AG09319 (cell line): ENCODE measurements around the gene ADGRL1.

Experiments used
- DNase-seq: peaks from one replicate; pipeline ENCODE4 v3.0.0-alpha.2; 2010; ENCODE audit warnings: low read depth; ENCODE audit errors: extremely low read depth
- CTCF ChIP-seq: IDR thresholded peaks from 2 replicates; pipeline ENCODE4 v1.5.1; 2011; ENCODE audit warnings: low read depth, mild to moderate bottlenecking, inconsistent platforms, low read length, moderate library complexity

ADGRL1 gene

GRCh38 chr19:14161305-14161704 is 44.7 kb downstream of the ADGRL1 start:
- no peak for TF ChIP-seq CTCF
- no peak for DNase-seq

GRCh38 chr19:14160017-14160703 is 45.8 kb downstream of the ADGRL1 start:
- DNase-seq: no peak
- TF ChIP-seq CTCF: no peak

GRCh38 chr19:14159059-14159458 is 46.9 kb downstream of the ADGRL1 start:
- no peak for DNase-seq
- no peak for TF ChIP-seq CTCF

GRCh38 chr19:14158276-14159023 is 47.5 kb downstream of the ADGRL1 start:
- no peak for TF ChIP-seq CTCF
- no peak for DNase-seq

- TF ChIP-seq CTCF: no peak
- no peak for DNase-seq
Measured at GRCh38 chr19:14156971-14157717, 48.8 kb downstream of the ADGRL1 start.

- no peak for TF ChIP-seq CTCF
- DNase-seq: no peak
Measured at GRCh38 chr19:14156122-14156521, 49.8 kb downstream of the ADGRL1 start.

- no peak for TF ChIP-seq CTCF
- DNase-seq: no peak
Measured at GRCh38 chr19:14155371-14155770, 50.6 kb downstream of the ADGRL1 start.
